Endothelial cell of hepatic sinusoid (primary cell): ENCODE results near the gene PSMG3.
"Not testable (repeated sequence)": the region's sequence is repeated elsewhere in the genome, so short reads cannot be mapped to it uniquely, and the experiment has no call there.

Source experiments
- in situ Hi-C: cut with HindIII; loops from 2 replicates; pipeline ENCODE4 v1.10.0; 2017; ENCODE audit warnings: low sequenced_read_pairs

PSMG3 gene

DNA sequence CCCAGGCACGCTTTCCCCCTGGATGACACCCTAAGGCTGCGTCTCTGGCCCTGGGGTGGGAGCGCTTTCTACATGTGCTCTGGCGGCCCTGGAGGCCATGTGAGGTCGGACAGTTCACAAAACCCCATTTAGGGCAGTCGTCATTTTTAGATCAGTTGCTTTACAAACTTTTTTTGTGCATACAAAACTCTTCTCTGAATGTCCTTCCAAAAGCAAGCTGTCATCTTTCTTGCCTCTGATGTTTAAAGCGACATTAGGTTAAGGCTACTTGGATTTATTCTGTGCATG lies 33.4 kb downstream of the PSMG3 start:
- in situ Hi-C loops = no loop called here

DNA sequence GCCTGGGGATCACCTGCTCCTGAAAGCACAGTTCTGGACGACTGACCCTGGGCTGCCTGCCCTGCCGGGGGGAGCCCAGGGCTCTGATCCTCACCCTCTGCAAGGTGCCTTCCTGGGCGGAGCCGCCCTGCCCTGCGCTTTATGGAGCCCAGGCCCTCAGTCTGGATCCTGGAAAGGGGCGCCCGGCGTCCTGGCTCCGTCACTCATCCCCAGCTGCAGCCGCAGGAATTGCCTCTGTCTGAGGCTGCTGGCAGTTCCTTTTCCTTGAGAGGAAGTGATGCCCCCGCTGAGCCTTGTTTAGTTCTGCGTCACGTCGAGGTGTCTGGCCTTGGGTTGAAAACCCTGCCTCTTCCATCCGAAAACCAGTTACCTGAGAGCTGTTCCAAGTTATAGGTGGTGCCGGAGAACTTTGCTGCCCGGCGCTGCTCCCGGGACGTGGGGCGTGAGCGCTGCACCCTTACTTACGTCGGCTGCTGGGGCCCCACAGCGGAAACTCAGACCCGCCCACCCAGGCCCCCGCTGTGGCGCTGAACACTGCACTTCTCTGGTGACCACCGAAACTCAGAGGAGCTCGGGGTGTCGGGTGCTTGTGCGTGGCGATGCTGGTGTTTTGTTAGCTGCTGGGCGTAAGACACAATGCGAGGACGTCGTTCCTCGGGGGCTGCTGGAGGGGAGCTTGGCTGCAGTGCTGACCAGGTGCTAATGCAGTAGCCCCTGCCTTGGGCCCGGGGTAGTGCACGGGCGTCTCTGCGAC lies 34.0 kb downstream of the PSMG3 start:
- in situ Hi-C loops = no loop called here

- in situ Hi-C loops = no loop called here
Observed at GRCh38 chr7:1535100-1535458, 34.8 kb downstream of the PSMG3 start.

DNA sequence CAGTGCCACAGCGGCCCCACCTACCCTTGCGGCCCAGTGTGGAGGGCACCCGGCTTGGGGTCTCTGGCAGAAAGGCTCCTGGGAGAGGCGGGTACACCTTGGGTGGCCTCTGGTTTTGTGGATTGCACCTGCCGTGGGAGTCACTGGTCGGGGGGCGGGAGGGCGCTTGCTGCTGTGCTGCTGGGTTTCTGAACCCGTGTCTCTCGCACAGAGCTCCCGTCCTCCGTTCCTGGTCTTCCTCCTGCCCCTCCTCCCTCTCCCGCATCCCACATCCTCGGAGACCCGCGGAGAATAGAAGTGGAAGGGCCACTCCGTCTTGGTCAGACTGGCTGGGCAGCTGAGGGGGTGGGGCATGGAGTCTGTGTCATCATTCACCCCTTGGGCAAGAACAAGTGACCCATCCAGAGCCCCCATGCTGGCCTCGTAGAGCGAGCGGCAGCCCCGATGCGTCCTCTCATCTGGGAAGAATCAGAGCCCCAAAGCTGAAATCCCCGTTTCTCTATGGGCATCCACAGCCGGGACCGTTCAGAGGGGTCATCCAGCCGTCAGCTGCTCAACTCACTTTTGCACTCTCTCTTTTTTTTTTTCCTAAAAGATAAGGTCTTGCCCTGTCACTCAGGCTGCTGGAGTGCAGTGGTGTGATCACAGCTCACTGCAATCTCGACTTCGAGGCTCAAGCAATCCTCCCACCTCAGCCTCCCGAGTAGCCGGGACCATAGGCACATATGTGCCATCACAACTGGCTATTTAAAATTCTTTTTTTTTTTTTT lies 35.3 kb downstream of the PSMG3 start:
- in situ Hi-C loops = no loop called here

GRCh38 chr7:1533547-1534329 lies 36.1 kb downstream of the PSMG3 start:
- in situ Hi-C loops = no loop called here

DNA sequence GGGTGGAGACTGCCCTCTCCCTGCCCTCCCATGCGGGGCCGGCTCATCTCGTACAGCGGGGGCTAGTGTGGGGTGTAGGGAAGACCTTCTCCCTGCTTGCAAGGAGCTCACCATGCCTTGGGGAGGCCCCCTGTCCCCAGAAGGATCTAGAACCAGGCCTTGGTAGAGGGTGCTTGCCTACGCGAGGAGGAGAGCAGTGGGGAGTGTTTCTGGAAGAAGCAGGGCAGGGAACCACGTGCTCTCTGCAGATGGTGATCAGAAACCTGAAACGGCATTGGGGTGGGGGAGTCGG lies 36.6 kb downstream of the PSMG3 start:
- in situ Hi-C loops = no loop called here

DNA sequence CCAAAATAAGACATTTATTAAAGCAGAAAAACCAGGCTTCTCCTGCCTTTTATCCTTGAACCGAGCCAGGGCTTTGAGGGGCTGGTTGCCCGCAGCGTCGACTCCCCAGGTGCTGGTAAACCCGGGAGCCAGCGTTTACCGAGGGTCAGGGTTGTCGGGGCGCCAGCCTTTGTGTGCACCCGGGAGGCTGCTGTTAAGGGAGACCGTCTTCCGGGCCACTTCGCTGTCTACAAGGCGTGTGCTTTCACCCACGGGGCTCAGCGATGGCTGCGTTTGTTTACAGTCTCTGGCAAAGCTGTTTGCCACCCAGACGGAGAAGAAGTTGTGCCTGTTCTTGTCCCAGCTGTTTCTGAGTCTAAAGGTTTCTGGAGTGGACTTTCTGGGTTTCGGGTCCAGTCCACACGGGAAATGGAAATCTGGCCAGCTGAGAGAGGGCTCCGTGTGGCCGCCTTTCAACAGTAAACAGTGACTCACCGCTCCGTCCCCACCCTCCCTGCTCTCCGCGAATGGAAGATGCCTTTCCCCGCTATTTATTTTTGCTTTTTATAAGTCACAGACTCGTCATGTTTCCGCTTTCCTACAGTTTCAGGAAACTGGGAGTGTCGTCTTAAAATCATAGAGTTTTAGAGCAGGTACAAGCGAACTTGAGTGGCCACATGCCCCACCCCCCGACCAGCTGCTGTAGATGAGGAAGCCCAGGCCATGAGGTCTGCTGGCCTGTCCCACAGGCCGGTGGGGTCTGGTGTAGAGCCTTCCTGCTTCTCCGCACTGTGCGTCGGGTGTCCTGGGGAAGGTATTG lies 37.2 kb downstream of the PSMG3 start:
- in situ Hi-C loops = no loop called here

GRCh38 chr7:1531979-1532455 lies 37.8 kb downstream of the PSMG3 start:
- in situ Hi-C loops = no loop called here

DNA sequence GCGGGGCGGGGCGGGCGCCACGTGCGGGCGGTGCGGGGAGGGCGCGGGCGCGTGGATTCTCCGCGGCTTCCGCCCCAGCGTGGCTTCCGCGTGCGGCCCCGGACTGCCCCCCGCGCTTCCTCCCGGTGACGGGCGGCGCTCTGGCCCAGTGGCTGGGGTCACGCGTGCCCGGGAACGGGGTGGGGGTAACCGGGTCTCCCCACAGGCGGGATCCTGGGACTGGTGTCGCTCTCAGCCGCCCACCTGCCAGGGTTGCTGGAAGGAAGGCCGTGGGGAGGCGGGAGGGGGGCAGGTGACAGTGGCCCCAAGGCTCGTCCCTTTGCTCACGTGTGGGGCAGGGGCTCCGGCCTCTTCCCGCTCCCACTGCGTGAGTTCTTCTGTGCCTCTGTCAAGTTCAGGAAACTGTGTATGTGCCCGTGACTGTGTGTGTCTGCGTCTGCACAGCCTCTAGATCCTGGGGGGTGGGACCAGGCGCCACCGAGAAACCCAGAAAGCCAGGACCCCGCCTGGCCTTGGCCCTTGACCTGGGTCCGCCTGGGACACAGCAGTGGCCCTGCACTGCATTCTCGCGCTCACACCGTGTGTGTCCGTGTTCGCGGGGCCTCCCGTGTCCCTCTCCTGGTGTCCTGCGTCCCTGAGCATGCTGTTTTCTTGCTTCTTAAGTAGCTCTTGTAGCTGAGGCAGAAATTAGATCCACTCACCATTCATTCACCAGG lies 38.4 kb downstream of the PSMG3 start:
- in situ Hi-C loops = no loop called here

- in situ Hi-C loops = no loop called here
Observed at GRCh38 chr7:1530946-1531262, 38.9 kb downstream of the PSMG3 start.

DNA sequence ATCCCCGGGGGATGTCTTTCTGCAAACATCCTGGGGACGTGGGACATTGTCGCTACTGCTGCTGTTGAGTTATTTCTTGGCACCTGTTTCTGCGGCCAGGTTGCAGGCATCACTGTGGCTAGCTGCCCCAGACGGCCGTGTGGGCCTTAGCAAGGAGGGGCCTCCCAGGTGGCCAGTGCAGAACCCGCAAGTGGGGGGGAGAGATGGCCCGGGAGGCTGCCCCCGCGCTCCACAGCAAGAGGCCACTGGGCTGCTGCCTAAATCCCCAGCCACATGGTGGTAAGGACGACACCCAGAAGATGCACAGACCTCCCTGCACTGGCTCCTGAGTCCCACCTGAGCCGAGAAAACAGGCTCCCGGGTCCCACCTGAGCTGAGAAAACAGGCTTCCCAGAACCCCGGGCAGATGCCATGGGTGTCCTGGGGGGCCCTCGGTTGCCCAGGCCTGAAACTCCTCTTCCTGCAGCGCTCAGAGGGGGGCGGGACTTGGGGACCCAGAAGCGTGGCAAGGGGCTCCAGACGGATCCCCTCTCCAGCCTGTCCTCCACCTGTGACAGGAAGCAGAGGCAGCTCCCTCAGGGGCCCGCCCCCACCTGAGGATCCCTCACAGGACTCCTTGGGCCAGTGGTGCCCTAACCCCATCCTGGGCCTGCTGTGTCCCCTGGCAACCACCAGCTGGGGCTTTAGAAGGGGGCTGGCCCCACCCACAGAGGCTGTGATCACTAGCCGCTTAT lies 40.3 kb downstream of the PSMG3 start:
- in situ Hi-C loops = no loop called here

DNA sequence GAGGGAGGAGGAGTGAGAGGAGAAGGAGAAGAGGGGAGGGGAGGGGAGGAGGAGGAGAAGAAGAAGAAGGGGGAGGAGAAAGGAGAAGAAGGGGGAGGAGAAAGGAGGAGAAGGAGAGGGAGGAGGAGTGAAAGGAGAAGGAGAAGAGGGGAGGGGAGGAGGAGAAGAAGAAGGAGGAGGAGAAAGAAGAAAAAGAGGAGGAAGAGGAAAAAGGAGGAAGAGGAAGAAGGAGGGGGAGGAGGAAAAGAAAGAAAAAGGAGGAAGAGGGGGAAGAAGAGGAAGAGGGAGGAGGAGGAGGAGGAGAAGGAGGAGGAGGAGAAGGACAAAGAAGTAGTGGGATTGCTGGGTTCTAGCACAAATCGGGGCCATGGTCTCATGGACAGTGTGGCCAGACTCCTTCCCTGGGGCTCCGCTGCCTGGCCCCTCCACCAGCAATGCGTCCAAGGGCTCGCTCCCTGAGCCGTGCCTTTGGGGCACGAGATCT lies 43.5 kb downstream of the PSMG3 start:
- in situ Hi-C loops = no loop called here

GRCh38 chr7:1525409-1525808 lies 44.4 kb downstream of the PSMG3 start:
- in situ Hi-C loops = no loop called here

DNA sequence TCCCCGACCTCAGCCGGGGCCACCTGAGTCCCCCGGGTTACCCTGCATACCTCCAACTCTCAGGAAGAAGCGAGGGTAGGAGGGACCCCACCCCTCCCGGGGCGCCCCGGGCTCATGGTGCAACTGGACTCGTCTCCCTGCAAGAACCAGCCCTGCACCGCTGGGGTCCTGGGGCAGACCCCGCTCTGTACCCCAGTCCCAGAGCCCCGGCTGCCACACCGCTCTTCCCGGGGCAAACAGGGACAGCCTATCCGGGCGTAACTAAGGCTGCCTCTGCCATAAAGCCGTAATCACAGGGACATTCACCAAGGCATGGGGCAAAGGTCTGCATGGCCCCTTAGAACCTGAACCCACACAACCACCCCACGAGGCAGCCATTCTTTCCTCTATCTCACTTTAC lies 46.0 kb downstream of the PSMG3 start:
- in situ Hi-C loops = no loop called here

DNA sequence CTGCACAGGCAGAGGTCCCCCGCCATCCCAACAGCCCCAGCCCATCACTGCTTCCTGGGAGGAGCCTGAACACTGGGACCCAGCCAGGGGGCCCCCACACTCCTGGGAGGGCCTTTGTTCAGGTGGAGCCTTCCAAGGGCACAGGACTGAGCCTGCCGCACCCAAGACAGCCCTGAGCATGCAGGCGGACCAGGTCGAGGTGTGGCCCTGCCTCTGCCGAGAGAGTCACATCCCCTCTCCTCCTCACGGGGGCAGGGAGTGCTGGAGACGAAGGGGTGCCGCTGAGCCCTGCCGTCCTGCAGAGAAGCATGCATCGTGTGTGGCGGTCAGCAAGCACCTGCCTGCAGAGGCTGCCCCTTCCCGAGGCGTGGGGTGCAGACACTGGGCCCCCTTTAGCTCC lies 46.6 kb downstream of the PSMG3 start:
- in situ Hi-C loops = no loop called here

- in situ Hi-C loops = no loop called here
Observed at GRCh38 chr7:1521456-1521855, 48.4 kb downstream of the PSMG3 start.

- in situ Hi-C loops = no loop called here
Observed at GRCh38 chr7:1520539-1521234, 49.1 kb downstream of the PSMG3 start.

DNA sequence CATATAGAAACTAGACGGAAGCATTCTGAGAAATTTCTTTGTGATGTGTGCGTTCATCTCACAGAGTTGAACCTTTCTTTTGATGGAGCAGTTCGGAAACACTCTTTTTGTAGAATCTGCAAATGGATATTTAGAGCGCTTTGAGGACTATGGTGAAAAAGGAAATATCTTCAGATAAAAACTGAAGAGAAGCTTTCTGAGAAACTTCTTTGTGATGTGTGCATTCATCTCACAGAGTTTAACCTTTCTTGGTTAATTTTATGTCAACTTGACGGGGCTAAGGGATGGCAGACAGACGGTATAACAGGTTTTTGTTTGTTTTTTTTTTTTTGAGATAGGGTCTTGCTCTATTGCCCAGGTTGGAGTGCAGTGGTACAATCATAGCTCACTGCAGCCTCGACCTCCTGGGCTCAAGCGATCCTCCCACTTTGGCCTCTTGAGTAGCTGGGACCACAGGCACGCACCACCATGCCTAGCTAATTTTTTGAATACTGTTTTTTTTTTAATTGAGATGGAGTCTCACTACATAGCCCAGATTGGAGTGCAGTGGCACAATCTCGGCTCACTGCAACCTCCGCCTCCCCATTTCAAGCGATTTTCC lies 50.4 kb downstream of the PSMG3 start:
- in situ Hi-C loops = not testable (repeated sequence)
